Activated T-cell treated with anti-CD3 and anti-CD28 coated beads, Interleukin-2, amount 50 U/mL, for 72 hours (primary cell): Measurements from ENCODE around the gene MYL2. TPM values are rescaled to one million over a fixed set of nuclear protein-coding genes. Genes with fewer than 3 reads are reported as not detected.

Experiments
- ATAC-seq, 2 donors: fragments of 150-1000 bp; cut with Tn5 transposase; replicated peaks in 1 of 2; 2 replicates each; pipeline ENCODE4 v1.10.0; 2021; ENCODE audit warnings: moderate library complexity in 2 of 2, mild to moderate bottlenecking in 1 of 2
- DNase-seq, 2 donors: peaks; one replicate each; pipeline ENCODE4 v3.0.0; 2021 to 2022; ENCODE audit warnings: mixed read lengths in 1 of 2
- H3K27ac Mint-ChIP-seq: one replicate; pipeline ENCODE4 v1.8.0; 2022; ENCODE audit warnings: mild to moderate bottlenecking, moderate library complexity, mixed read lengths
- H3K27me3 Mint-ChIP-seq: one replicate; pipeline ENCODE4 v1.8.0; 2022; ENCODE audit warnings: low read depth, mixed read lengths
- H3K36me3 Mint-ChIP-seq, 2 donors: one replicate each; pipeline ENCODE4 v1.8.0; 2022; ENCODE audit warnings: mixed read lengths in 2 of 2, mild to moderate bottlenecking in 1 of 2; ENCODE audit not compliant: insufficient read depth in 2 of 2
- H3K4me1 Mint-ChIP-seq: one replicate; pipeline ENCODE4 v1.8.0; 2022; ENCODE audit warnings: low read depth, mixed read lengths
- H3K4me3 Mint-ChIP-seq, 2 donors: one replicate each; pipeline ENCODE4 v1.8.0; 2022; ENCODE audit warnings: mild to moderate bottlenecking in 2 of 2, mixed read lengths in 2 of 2, moderate library complexity in 2 of 2
- H3K9me3 Mint-ChIP-seq, 2 donors: one replicate each; pipeline ENCODE4 v1.8.0; 2022; ENCODE audit warnings: mixed read lengths in 2 of 2
- total RNA-seq, 2 donors: library from RNA; stranded (reverse); gene quantifications; one replicate each; pipeline ENCODE4 v1.2.3, GENCODE V29; 2022

MYL2 gene
- total RNA-seq, 2 donors from 2014 or later: not detected

- H3K9me3 Mint-ChIP-seq: no peaks in the 10 kb centered on the region
- H3K27me3 Mint-ChIP-seq: peaks cover 15% of the 10 kb centered on the region
- no peak overlapping the region for H3K4me3 Mint-ChIP-seq
Observed at GRCh38 chr12:110923192-110923591, 2.8 kb upstream of the MYL2 start.

GRCh38 chr12:110922652-110923051 is 2.3 kb upstream of the MYL2 start:
- no peak overlapping the region for H3K4me3 Mint-ChIP-seq
- ATAC-seq: no peak
- no peaks in the 10 kb centered on the region for H3K4me1 Mint-ChIP-seq
- H3K27me3 Mint-ChIP-seq: peaks cover 15% of the 10 kb centered on the region
- no peak overlapping the region for H3K27ac Mint-ChIP-seq
- DNase-seq: no peak
- no peaks in the 10 kb centered on the region for H3K9me3 Mint-ChIP-seq
- no peaks in the 10 kb centered on the region for H3K36me3 Mint-ChIP-seq

More at GRCh38 chr12:110923192-110923591, 2.8 kb upstream of the MYL2 start:
- no peaks in the 10 kb centered on the region for H3K4me1 Mint-ChIP-seq
- ATAC-seq (no peak), DNase-seq (no peak)
- H3K36me3 Mint-ChIP-seq: no peaks in the 10 kb centered on the region
- H3K27ac Mint-ChIP-seq: no peak overlapping the region

- Mint-ChIP-seq H3K9me3 (no peaks in the 10 kb centered on the region), H3K27ac (no peak overlapping the region), H3K36me3 (no peaks in the 10 kb centered on the region), H3K4me3 (no peak overlapping the region), H3K4me1 (no peaks in the 10 kb centered on the region), H3K27me3 (peaks cover 11% of the 10 kb centered on the region)
- no peak for DNase-seq
- ATAC-seq: no peak
Observed at GRCh38 chr12:110921262-110921661, 883 bp upstream of the MYL2 start.

- H3K4me3 Mint-ChIP-seq: no peak overlapping the region
- H3K9me3 Mint-ChIP-seq: no peaks in the 10 kb centered on the region
- DNase-seq: no peak
- H3K27ac Mint-ChIP-seq: no peak overlapping the region
- peaks cover 7% of the 10 kb centered on the region for H3K27me3 Mint-ChIP-seq
- H3K36me3 Mint-ChIP-seq: no peaks in the 10 kb centered on the region
- no peak for ATAC-seq
- H3K4me1 Mint-ChIP-seq: no peaks in the 10 kb centered on the region
Observed at GRCh38 chr12:110919720-110920119, 659 bp downstream of the MYL2 start.

GRCh38 chr12:110917961-110918360 is 2.4 kb downstream of the MYL2 start:
- no peak overlapping the region for H3K27ac Mint-ChIP-seq
- H3K4me3 Mint-ChIP-seq: no peak overlapping the region
- H3K36me3 Mint-ChIP-seq: no peaks in the 10 kb centered on the region
- H3K4me1 Mint-ChIP-seq: no peaks in the 10 kb centered on the region
- H3K9me3 Mint-ChIP-seq: no peaks in the 10 kb centered on the region
- DNase-seq (no peak), ATAC-seq (no peak)
- peaks cover 7% of the 10 kb centered on the region for H3K27me3 Mint-ChIP-seq

GRCh38 chr12:110917467-110917866 is 2.9 kb downstream of the MYL2 start:
- Mint-ChIP-seq H3K36me3 (no peaks in the 10 kb centered on the region), H3K27me3 (peaks cover 7% of the 10 kb centered on the region), H3K4me3 (no peak overlapping the region), H3K4me1 (no peaks in the 10 kb centered on the region), H3K27ac (no peak overlapping the region), H3K9me3 (no peaks in the 10 kb centered on the region)
- no peak for ATAC-seq
- no peak for DNase-seq

- ATAC-seq (no peak), DNase-seq (no peak)
- Mint-ChIP-seq H3K9me3 (no peaks in the 10 kb centered on the region), H3K36me3 (no peaks in the 10 kb centered on the region), H3K27me3 (peaks cover 7% of the 10 kb centered on the region), H3K4me1 (no peaks in the 10 kb centered on the region), H3K4me3 (no peak overlapping the region), H3K27ac (no peak overlapping the region)
Observed at GRCh38 chr12:110916295-110916875, 4.0 kb downstream of the MYL2 start.

- Mint-ChIP-seq H3K36me3 (no peaks in the 10 kb centered on the region), H3K27me3 (no peaks in the 10 kb centered on the region), H3K27ac (no peak overlapping the region), H3K4me1 (no peaks in the 10 kb centered on the region), H3K4me3 (no peak overlapping the region), H3K9me3 (no peaks in the 10 kb centered on the region)
- DNase-seq (no peak), ATAC-seq (no peak)
Observed at GRCh38 chr12:110913119-110914056, 7.0 kb downstream of the MYL2 start.

- H3K9me3 Mint-ChIP-seq: no peaks in the 10 kb centered on the region
Observed at GRCh38 chr12:110912263-110912662, 8.1 kb downstream of the MYL2 start.

GRCh38 chr12:110908377-110909152 is 11.8 kb downstream of the MYL2 start:
- ATAC-seq (no peak), DNase-seq (no peak)
- no peaks in the 10 kb centered on the region for H3K4me1 Mint-ChIP-seq
- H3K27ac Mint-ChIP-seq: no peak overlapping the region
- no peaks in the 10 kb centered on the region for H3K36me3 Mint-ChIP-seq
- no peaks in the 10 kb centered on the region for H3K27me3 Mint-ChIP-seq
- H3K4me3 Mint-ChIP-seq: no peak overlapping the region
- H3K9me3 Mint-ChIP-seq: no peaks in the 10 kb centered on the region

More at GRCh38 chr12:110912263-110912662, 8.1 kb downstream of the MYL2 start:
- ATAC-seq: no peak
- H3K27me3 Mint-ChIP-seq: no peaks in the 10 kb centered on the region
- no peak for DNase-seq
- no peaks in the 10 kb centered on the region for H3K36me3 Mint-ChIP-seq
- H3K27ac Mint-ChIP-seq: no peak overlapping the region
- H3K4me3 Mint-ChIP-seq: no peak overlapping the region
- no peaks in the 10 kb centered on the region for H3K4me1 Mint-ChIP-seq

- Mint-ChIP-seq H3K4me1 (no peaks in the 10 kb centered on the region), H3K27me3 (no peaks in the 10 kb centered on the region), H3K27ac (no peak overlapping the region), H3K4me3 (no peak overlapping the region), H3K9me3 (no peaks in the 10 kb centered on the region), H3K36me3 (no peaks in the 10 kb centered on the region)
- ATAC-seq: no peak
- no peak for DNase-seq
Observed at GRCh38 chr12:110907583-110907982, 12.8 kb downstream of the MYL2 start.

GRCh38 chr12:110906985-110907384 is 13.4 kb downstream of the MYL2 start:
- Mint-ChIP-seq H3K9me3 (no peaks in the 10 kb centered on the region), H3K36me3 (no peaks in the 10 kb centered on the region), H3K27ac (no peak overlapping the region), H3K4me1 (no peaks in the 10 kb centered on the region), H3K4me3 (no peak overlapping the region), H3K27me3 (no peaks in the 10 kb centered on the region)
- ATAC-seq (no peak), DNase-seq (no peak)

GRCh38 chr12:110906516-110906915 is 13.9 kb downstream of the MYL2 start:
- Mint-ChIP-seq H3K9me3 (no peaks in the 10 kb centered on the region), H3K27me3 (no peaks in the 10 kb centered on the region), H3K4me1 (no peaks in the 10 kb centered on the region), H3K36me3 (no peaks in the 10 kb centered on the region), H3K27ac (no peak overlapping the region), H3K4me3 (no peak overlapping the region)
- DNase-seq (no peak), ATAC-seq (peak in 1 of 2 donors; percentile 11)
